ENCODE measurements around the gene ABCC1. TPM values are rescaled to one million over a fixed set of nuclear protein-coding genes. Genes with fewer than 3 reads are reported as not detected.

ABCC1 gene
- total RNA-seq, 1 experiment from 2014 or later: 56.4 TPM

DNA sequence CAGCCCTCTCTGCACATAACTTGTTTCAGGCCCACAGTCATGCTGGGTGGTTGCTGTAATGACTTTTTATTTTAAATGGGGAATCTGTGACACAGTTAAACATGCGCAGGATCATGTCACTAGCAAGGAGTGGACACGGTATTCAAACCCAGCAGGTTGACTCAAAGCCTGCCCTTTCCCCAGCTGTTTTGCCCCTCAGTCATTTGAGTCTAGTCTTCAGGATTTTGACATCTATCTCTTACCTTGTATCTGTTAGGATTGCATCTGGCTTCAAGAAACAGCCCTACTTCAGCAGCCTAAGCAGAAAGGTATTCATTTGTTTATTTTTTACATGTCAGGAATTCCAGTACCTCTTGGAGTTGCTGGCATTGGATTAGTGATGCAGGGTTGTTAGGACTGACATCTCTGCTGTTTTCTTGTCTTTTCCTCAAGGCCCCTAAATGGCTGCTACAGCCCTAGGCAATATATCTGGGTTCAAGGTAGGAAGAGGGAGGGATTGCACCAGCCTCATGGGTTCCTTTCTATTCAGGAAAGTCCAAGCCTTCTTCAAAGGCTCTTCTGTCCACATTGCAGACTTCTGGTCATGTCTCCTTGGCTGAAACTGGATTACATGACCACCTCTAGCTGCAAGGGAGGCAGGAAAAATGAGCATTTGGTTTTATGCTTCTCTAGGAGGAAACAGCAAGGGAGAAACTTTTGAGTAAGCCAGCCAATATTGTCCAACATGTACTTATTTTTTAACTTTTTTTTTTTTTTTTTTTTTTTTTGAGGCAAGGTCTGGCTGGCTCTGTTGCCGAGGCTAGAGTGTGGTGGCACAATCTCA is 22.8 kb downstream of the ABCC1 start:
- no peaks in the 10 kb centered on the region for H3K9me3 ChIP-seq (ENCODE audit: control insufficient read depth, low read depth, low read length)
- Mint-ChIP-seq H3K36me3 (ENCODE audit: insufficient read depth in 1 of 3, low read depth in 3 of 3) (peaks cover 35 to 44% (median 36%) of the 10 kb centered on the region in 3 experiments), H3K4me1 (peaks cover 47 to 49% of the 10 kb centered on the region in 2 experiments), H3K9me3 (peaks cover 4 to 25% of the 10 kb centered on the region in 2 experiments), H3K4me3 (no peak overlapping the region), H3K27me3 (ENCODE audit: low read depth) (no peaks in the 10 kb centered on the region), H3K27ac (peak overlapping the region; percentile 71 to 97 (median 96); a peak in 5 of 7 replicates)
- no peak overlapping the region for H2BK15ac ChIP-seq (ENCODE audit: low read depth, low read length)
- H2BK120ac ChIP-seq (ENCODE audit: low read depth, low read length, poor library complexity, severe bottlenecking): no peak overlapping the region
- peaks cover 18% of the 10 kb centered on the region for H3K4me1 ChIP-seq (ENCODE audit: insufficient read depth, low read length)
- no peaks in the 10 kb centered on the region for H4K20me1 ChIP-seq (ENCODE audit: control insufficient read depth, insufficient read depth, insufficient read length)
- peaks cover 24% of the 10 kb centered on the region; the same call in 1 of the 2 replicates for H3K79me2 ChIP-seq (ENCODE audit: insufficient read depth, low read length)
- TF ChIP-seq, protein P1, sequence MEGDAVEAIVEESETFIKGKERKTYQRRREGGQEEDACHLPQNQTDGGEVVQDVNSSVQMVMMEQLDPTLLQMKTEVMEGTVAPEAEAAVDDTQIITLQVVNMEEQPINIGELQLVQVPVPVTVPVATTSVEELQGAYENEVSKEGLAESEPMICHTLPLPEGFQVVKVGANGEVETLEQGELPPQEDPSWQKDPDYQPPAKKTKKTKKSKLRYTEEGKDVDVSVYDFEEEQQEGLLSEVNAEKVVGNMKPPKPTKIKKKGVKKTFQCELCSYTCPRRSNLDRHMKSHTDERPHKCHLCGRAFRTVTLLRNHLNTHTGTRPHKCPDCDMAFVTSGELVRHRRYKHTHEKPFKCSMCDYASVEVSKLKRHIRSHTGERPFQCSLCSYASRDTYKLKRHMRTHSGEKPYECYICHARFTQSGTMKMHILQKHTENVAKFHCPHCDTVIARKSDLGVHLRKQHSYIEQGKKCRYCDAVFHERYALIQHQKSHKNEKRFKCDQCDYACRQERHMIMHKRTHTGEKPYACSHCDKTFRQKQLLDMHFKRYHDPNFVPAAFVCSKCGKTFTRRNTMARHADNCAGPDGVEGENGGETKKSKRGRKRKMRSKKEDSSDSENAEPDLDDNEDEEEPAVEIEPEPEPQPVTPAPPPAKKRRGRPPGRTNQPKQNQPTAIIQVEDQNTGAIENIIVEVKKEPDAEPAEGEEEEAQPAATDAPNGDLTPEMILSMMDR (conservative IDR thresholded peaks at IDR 0.05): no peak
- H2AFZ ChIP-seq (ENCODE audit: low read length): no peak overlapping the region
- no peak overlapping the region for H2BK5ac ChIP-seq (ENCODE audit: insufficient read length, low read length)
- H3K18ac ChIP-seq (ENCODE audit: insufficient read length, low read depth, low read length): peak overlapping the region; percentile 8
- H2AK5ac ChIP-seq (ENCODE audit: insufficient read length, low read length): no peak overlapping the region
- no peak overlapping the region for H3K23ac ChIP-seq (ENCODE audit: insufficient read length, low read depth, low read length)
- no peaks in the 10 kb centered on the region for H3K79me1 ChIP-seq (ENCODE audit: insufficient read depth, low read depth, low read length, poor library complexity, severe bottlenecking)
- H2BK12ac ChIP-seq (ENCODE audit: insufficient read length, low read depth, low read length): peak overlapping the region; percentile 79
- no peak overlapping the region for H3K27ac ChIP-seq (ENCODE audit: insufficient read length, low read depth, low read length)
- no peak overlapping the region for H3K9ac ChIP-seq (ENCODE audit: extremely low read depth, insufficient read length, low read length)
- no peaks in the 10 kb centered on the region for H3K23me2 ChIP-seq (ENCODE audit: insufficient read length, low read depth, low read length, poor library complexity, severe bottlenecking)
- peak overlapping the region; percentile 44 for H3K4me2 ChIP-seq (ENCODE audit: insufficient read depth, insufficient read length, low read length)
- no peak overlapping the region for H3K56ac ChIP-seq (ENCODE audit: insufficient read length, low read depth, low read length)
- peak overlapping the region; percentile 13 for H2BK20ac ChIP-seq (ENCODE audit: low read depth, low read length, poor library complexity, severe bottlenecking)
- peak overlapping the region; percentile 11 for H4K91ac ChIP-seq (ENCODE audit: insufficient read length, low read depth, low read length)
- no peak for DNase-seq
- H3T11ph ChIP-seq (ENCODE audit: low read length): no peak overlapping the region
- H4K5ac ChIP-seq (ENCODE audit: insufficient read length, low read depth, low read length): no peak overlapping the region
- no peaks in the 10 kb centered on the region for H3K27me3 ChIP-seq (ENCODE audit: insufficient read depth, low read length)
- WGBS (ENCODE audit: extremely low coverage, insufficient read length, low lambda C conversion rate): no CpG with 5 or more reads among the region's 3 CpGs
- H3K14ac ChIP-seq (ENCODE audit: insufficient read depth, low read length): no peak overlapping the region; the same call in 1 of the 2 replicates
- no peak overlapping the region for H4K8ac ChIP-seq (replicated peaks; ENCODE audit: insufficient read length, low read depth, low read length)
- no peak overlapping the region; the same call in 1 of the 2 replicates for H3K4ac ChIP-seq (ENCODE audit: low read depth, low read length)
